AG10803 (cell line): ENCODE results near the gene CD8A.
"Not testable (repeated sequence)": the region's sequence is repeated elsewhere in the genome, so short reads cannot be mapped to it uniquely, and the experiment has no call there.

Experiments
- DNase-seq: peaks from one replicate; pipeline ENCODE4 v3.0.0; 2010; ENCODE audit warnings: low read depth
- H3K4me3 ChIP-seq: 2 replicates; pipeline ENCODE4 v1.5.1; 2011; ENCODE audit warnings: mild to moderate bottlenecking, low read length, control low read depth
- TF ChIP-seq, protein P1 (sequence below): conservative IDR thresholded peaks from 2 replicates; pipeline ENCODE4 v1.5.1; 2011; ENCODE audit warnings: mild to moderate bottlenecking, low read length, control low read depth, inconsistent platforms

CD8A gene

DNA sequence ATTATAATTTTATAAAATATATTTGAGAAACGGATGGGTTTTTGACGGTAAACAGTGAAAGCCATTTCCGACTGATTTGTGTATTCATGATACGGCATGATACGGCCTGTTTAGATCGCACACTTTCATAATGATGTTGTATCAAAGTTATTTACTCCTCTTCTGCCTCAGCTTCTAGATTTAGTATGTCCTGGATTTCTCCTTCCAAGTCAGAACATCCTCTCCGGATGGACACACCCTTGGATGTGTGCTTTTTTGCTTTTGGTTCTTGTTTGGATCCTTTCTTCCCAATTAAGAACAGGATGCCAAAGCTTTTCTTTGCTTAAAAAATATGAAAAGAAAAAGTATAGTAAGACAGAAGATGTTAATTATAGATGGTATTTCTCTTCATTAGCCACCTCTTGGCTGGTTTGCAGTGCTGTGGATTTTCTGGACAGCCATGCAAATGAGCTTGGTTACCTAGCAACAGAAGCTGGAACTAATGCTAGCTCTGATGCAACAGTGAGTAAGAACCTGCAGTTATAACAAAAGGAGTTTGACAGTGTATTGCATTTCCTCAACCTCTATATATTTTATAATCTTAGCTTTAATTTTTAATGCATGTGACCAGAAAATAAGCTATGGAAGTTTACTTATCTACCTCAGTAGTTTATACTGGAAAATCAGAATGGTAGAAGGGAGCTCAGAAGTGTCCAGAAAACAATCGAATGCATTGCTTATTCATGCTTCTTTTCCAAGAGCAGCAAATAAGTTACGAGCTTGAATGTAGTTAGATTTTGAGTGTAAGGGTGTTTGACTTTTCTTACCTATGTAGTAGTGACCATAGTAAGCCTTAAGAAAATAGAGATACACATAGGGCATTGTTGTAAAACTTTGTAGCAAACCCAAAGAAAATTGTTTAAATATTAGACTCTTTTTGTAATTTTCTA is 42.7 kb downstream of the CD8A start:
- DNase-seq = peak; percentile 93
- H3K4me3 ChIP-seq = no peak overlapping the region

DNA sequence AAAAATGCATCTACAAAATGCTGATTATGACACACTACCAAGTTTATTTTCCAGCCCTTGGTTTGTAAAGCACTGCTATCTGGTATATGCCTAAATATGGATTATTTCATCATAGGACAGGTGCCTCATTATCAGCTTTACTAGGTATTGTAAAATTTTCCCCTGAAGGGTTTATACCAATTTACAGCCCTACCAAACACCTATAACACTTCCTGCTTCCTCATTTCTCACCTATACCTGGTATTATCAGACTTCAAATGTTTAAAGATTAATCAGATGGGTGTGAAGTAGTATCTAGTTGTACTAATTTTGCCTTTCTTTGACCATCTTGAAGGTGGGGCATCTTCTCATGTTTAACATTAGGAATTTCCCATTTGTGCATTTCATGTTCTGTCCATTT is 43.8 kb downstream of the CD8A start:
- no peak overlapping the region for H3K4me3 ChIP-seq
- TF ChIP-seq, protein P1, sequence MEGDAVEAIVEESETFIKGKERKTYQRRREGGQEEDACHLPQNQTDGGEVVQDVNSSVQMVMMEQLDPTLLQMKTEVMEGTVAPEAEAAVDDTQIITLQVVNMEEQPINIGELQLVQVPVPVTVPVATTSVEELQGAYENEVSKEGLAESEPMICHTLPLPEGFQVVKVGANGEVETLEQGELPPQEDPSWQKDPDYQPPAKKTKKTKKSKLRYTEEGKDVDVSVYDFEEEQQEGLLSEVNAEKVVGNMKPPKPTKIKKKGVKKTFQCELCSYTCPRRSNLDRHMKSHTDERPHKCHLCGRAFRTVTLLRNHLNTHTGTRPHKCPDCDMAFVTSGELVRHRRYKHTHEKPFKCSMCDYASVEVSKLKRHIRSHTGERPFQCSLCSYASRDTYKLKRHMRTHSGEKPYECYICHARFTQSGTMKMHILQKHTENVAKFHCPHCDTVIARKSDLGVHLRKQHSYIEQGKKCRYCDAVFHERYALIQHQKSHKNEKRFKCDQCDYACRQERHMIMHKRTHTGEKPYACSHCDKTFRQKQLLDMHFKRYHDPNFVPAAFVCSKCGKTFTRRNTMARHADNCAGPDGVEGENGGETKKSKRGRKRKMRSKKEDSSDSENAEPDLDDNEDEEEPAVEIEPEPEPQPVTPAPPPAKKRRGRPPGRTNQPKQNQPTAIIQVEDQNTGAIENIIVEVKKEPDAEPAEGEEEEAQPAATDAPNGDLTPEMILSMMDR = no peak
- DNase-seq = no peak

More for the DNA sequence above, 42.7 kb downstream of the CD8A start:
- TF ChIP-seq, protein P1 = no peak

DNA sequence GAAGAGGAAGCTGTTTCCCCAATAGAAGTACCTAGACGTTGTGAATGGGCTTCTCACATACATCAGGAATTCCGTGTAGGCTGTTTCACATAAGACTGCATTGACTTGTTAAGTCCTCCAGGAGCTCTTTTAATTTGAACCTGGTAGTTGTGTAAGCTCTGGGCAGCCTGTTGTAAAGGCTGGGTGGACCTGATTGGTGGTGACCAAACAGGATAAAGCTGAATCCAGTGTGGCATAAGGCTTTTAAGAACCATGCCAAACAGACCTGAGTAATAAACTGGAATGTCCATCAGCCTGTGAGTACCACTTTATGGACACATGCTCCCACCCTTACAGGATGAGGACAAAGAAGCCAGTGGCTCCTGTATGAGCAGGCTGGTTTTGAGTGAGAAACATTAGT is 46.6 kb downstream of the CD8A start:
- TF ChIP-seq, protein P1 = no peak
- DNase-seq = no peak
- no peak overlapping the region for H3K4me3 ChIP-seq

DNA sequence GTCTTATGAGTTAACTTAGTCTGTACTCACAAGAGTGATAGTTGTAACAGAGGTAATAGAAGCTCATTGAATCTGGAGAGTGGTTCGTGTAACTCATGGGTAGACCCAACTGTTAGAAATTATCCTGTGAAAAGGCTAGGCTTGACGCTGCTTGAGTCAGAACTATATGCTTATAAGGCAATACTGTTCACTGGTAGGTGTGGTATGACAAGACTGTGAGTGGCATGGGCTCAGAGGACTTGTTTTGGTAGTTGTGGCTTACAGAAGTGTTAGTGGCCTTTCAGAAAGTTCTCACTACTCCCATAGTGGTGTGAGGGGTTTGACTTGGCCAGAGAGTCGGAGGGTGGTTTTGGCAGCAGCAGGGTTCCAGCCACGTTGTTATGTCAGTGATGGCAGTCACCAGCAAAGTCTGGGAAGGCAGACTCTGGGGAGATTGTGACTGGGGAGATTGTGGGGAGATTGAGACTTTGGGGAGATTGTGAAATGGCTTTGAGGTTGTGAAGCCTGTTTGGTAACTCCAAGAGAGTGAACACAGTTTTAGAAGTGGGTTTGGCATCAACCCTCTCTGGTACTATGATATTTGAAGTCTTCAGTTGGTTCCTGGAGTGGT is 48.7 kb downstream of the CD8A start:
- DNase-seq, H3K4me3 ChIP-seq: not testable (repeated sequence)

DNA sequence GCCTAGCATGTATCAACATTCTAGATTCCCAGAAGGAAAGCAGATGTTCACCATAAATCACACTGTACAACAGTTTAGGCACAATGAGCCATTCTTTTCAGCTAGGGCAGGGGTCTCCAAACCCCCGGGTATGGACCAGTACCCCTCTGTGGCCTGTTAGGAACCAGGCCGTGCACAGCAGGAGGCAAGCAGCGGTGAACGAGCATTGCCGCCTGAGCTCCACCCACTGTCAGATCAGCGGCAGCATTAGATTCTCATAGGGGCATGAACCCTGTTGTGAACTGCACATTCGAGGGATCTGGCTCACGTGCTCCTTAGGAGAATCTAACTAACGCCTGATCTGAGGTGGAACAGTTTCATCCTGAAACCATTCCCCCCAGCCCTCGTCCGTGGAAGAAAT is 50.8 kb downstream of the CD8A start:
- not testable (repeated sequence) for DNase-seq, H3K4me3 ChIP-seq

DNA sequence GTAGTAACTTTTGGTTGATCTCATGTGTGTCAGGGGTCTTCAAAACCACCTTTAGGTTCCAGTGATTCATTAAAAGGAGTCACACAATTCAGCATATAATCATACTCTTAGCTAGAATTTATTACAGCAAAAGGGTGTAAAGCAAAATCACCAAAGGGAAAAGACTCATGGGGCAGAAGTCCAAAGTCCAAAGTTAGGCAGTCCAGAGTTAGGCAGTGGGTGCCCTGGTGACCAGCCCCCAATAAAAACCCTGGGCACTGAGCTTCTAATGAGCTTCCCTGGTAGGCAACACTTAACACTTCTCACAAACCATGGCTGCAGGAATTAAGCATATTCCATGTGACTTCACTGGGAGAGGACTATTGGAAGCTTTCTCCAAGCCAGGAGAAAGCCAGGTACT is 51.2 kb downstream of the CD8A start:
- DNase-seq, H3K4me3 ChIP-seq: not testable (repeated sequence)

DNA sequence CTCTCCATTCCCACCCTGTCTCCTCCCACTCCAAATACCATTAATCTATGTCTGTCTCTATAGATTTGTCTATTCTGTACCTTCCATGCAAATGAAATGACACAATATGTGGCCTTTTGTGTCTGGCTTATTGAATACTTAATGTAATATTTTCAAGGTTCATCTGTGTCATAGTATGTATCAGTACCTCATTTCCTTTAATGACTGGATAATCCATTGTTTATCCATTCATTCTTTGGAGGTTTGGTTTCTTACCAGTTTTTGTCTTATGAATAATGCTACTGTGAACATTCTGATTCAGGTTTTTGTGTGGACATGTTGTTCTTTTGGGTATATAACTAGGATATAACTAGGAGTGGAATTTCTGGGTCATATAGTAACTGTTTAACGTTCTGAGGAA is 55.8 kb downstream of the CD8A start:
- not testable (repeated sequence) for H3K4me3 ChIP-seq

More for the DNA sequence above, 55.8 kb downstream of the CD8A start:
- DNase-seq = not testable (repeated sequence)
